MM.1S (cell line): ENCODE data around the gene UROS.

Source experiments
- CTCF ChIP-seq: fragments of 300-600 bp; sonication (generic); IDR thresholded peaks from 2 replicates; pipeline ENCODE4 v1.5.1; 2016; ENCODE audit warnings: antibody characterized with exemption, low read length, mixed read lengths
- EZH2 ChIP-seq: fragments of 300-600 bp; sonication (generic); optimal IDR thresholded peaks from 2 replicates; pipeline ENCODE3; 2017; ENCODE audit warnings: low read depth, mild to moderate bottlenecking, antibody characterized with exemption, low read length, mixed read lengths
- EZH2phosphoT487 ChIP-seq: fragments of 300-600 bp; sonication (generic); IDR thresholded peaks from 2 replicates; pipeline ENCODE4 v1.6.1; 2018; ENCODE audit warnings: antibody characterized with exemption, low read length

GRCh38 chr10:125765835-125766234 lies 57.2 kb downstream of the UROS start:
- no peak for TF ChIP-seq CTCF
- TF ChIP-seq EZH2, result no peak
- no peak for TF ChIP-seq EZH2phosphoT487
